SK-N-SH (cell line): Measurements from ENCODE around the gene CASZ1.

ENCODE experiments used
- FOSL2 ChIP-seq: IDR thresholded peaks from 2 replicates; pipeline ENCODE4 v1.4.0; 2012; ENCODE audit warnings: low read depth, mild to moderate bottlenecking, moderate library complexity, borderline replicate concordance
- JUND ChIP-seq: IDR thresholded peaks from 2 replicates; pipeline ENCODE4 v1.4.0; 2012
- NFIC ChIP-seq: IDR thresholded peaks from 2 replicates; pipeline ENCODE4 v1.4.0; 2012; ENCODE audit warnings: borderline replicate concordance
- SMC3 ChIP-seq: IDR thresholded peaks from 2 replicates; pipeline ENCODE4 v1.6.1; 2012; ENCODE audit warnings: low read depth, low read length, improper control_type of control experiment
- TEAD4 ChIP-seq: IDR thresholded peaks from 2 replicates; pipeline ENCODE4 v1.4.0; 2012; ENCODE audit warnings: mild to moderate bottlenecking, borderline replicate concordance; ENCODE audit not compliant: insufficient read depth

DNA sequence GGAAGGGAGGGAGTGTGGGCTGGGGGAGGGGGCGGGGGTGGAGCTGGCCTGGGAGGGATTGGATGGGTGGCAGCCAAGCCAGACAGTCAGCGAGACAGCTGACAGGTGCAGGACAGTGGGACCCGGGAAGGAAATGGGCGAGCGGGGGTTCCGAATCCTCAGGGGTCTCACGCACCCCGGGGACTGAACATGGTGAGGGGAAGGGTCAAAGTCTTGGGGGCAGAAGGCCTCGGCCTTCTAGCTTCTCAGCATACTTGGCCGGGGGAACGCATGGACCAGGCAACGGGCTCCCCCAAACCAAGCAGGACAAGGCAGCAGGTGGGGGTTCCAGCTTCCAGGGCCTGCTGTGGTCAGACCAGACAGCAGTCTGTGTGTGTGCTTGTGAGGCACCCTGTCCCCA is 23.1 kb downstream of the CASZ1 start:
- TF ChIP-seq TEAD4 = no peak
- TF ChIP-seq FOSL2 = no peak
- no peak for TF ChIP-seq JUND
- TF ChIP-seq NFIC = no peak
- TF ChIP-seq SMC3 = no peak
